GM10847 (cell line): ENCODE data around the gene RPL27A.

Experiments
- POLR2A ChIP-seq: IDR thresholded peaks from 2 replicates; pipeline ENCODE4 v1.6.1; 2011; ENCODE audit not compliant: insufficient read length; ENCODE audit errors: extremely low read depth

Gene RPL27A

DNA sequence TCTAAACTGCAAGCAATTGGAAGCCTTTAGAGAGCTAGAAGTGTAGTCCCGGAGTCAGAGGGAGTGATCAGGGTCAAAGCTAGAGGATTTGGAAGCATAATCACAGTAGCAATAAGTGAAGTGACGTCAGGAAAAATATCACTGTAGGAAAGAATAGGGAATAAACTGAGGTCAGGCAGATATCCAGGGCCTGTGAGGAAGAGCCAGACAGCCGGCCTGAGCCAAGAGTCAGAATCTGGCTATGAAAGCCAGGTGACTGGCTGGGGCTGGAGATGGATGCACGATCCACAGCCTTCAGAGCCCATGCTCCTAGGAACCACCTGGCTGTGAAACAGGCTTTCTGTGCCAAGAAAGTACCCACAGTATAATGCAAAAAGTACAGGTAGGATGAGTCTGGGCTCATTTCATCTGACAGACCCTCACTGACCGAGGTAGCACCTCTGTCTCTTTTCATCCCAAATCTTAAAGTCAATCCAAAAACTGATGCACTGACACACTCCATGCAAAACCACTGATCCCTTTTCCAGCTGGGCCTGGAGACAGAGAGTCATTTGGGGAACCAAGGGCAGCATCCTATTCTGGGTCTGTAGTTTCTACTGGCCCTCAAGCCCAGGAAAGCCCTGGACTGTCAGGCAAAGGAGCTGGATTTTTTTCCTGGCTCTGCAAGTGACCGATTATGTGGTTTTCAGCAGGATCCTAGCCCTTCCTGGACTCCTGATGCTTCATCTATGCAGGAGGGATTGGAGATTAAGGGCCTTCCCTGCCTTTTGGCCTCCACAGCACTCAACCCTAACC, 21.4 kb upstream of the RPL27A start:
- TF ChIP-seq POLR2A, result no peak

DNA sequence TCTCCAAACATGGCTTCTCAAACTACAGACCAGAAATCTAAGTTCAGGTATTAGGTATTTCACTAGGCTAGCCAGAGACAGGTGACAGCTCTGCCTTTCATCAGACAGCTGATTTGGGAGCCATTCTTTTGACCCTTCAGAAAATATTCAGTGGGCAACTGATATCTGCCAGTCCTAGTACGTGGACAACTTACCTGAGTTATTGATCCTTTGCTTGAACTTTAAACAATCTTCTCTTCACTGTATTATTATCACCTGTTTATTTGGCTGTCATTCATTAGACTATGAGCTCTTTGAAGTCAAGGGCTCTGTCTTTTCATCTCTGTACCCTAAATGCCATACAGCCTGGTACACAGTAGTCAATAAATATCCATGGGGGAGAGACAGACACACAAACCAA, 17.4 kb upstream of the RPL27A start:
- no peak for TF ChIP-seq POLR2A

- no peak for TF ChIP-seq POLR2A
Measured at GRCh38 chr11:8671193-8671612, 11.4 kb upstream of the RPL27A start.

- TF ChIP-seq POLR2A, result no peak
Measured at GRCh38 chr11:8671651-8672062, 10.9 kb upstream of the RPL27A start.

GRCh38 chr11:8672346-8672745, 10.2 kb upstream of the RPL27A start:
- no peak for TF ChIP-seq POLR2A

- no peak for TF ChIP-seq POLR2A
Measured at GRCh38 chr11:8674859-8675258, 7.7 kb upstream of the RPL27A start.

GRCh38 chr11:8676458-8676857, 6.1 kb upstream of the RPL27A start:
- TF ChIP-seq POLR2A, result no peak

DNA sequence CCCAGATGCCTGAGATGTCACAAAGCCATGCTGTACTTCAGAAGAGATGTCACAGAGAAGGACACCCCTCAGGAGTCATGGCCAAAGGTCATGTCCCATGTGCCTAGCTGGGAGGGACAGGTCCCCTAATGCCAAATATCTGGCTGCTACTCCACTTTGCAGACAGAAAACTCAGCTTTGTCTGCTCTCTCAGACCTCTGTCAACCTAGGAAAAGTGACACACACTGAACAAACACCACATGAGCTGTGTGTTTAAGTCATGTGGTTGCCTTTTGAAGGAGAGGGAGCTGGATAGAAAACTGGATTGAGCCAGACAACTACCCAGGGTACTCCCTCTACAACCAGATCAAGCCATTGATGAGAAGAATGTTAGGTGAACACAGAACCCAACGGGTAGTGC, 3.6 kb upstream of the RPL27A start:
- TF ChIP-seq POLR2A, result no peak

DNA sequence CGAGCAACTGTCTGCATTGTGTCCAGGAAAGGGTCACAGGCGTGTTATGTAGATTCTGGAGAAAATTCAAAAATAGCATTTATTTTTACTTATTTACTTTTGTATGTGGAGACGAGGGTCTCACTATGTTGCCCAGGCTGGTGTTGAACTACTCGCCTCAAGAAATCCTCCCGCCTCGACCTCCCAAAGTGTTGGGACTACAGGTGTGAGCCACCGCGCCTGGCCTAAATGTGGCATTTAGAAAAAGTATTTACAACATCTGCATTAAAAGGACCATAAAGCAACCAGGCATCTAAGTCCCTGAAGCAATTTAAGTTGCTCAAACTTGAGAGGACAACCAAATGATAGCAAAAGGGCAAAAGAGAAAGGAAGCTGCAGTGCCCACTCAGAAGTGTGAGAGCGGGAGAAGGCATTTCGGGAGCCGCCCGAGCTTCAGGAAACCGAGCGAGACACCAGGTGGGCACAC, 722 bp upstream of the RPL27A start:
- TF ChIP-seq POLR2A, result no peak

GRCh38 chr11:8683115-8683807, 669 bp downstream of the RPL27A start:
- TF ChIP-seq POLR2A, result no peak

- TF ChIP-seq POLR2A, result no peak
Measured at GRCh38 chr11:8684600-8685290, 2.2 kb downstream of the RPL27A start.

DNA sequence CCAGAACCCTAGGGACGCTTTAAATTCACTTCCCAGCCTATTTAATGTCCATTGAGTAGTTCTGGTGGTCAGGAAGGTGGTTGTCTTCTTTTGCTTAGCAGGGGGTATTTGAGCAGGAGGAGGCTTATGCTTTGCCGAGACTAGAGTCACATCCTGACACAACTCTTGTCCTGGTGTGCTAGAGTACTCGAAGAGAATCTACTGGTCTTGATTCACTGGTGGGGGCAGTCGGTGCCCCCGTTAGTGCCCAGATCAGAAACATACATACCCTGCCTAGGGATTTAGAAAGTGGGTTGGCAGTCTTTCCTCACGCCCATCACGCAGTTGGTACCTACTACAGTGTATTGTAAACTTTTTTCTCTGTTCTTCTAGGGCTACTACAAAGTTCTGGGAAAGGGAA, 2.7 kb downstream of the RPL27A start:
- no peak for TF ChIP-seq POLR2A

DNA sequence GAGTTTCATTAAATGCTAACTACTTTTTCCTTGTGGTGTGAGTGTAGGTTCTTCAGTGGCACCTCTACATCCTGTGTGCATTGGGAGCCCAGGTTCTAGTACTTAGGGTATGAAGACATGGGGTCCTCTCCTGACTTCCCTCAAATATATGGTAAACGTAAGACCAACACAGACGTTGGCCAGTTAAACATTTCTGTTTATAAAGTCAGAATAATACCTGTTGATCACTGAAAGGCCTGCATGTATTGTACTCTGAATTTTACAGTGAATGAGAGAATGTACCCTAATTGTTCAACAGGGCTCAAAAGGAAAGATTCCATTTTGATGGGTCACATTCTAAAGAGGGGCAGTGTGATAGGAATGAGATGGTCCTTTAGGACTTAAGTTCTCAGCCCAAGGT, 3.2 kb downstream of the RPL27A start:
- TF ChIP-seq POLR2A, result no peak

DNA sequence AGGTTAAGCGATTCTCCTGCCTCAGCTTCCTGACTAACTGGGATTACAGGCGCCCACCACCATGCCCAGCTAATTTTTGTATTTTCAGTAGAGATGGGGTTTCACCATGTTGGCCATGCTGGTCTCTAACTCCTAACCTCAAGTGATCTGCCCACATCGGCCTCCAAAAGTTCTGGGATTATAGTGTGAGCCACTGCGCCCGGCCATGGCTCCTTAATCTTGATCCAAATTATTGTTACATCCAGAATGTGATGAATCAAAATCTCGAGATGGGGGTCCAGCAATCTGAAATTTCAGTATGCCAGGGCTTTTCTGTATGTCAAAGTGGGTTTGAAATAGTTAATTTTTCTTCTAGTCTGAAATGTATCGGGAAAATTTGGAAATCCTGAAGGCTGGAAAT, 3.7 kb downstream of the RPL27A start:
- no peak for TF ChIP-seq POLR2A

GRCh38 chr11:8688414-8689362, 6.1 kb downstream of the RPL27A start:
- TF ChIP-seq POLR2A, result peak; percentile 86
